ENCODE measurements around the gene SULT1C4. TPM values are rescaled to one million over a fixed set of nuclear protein-coding genes. Genes with fewer than 3 reads are reported as not detected.

SULT1C4 gene
- total RNA-seq, 1 donor from 2014 or later, result not detected

DNA sequence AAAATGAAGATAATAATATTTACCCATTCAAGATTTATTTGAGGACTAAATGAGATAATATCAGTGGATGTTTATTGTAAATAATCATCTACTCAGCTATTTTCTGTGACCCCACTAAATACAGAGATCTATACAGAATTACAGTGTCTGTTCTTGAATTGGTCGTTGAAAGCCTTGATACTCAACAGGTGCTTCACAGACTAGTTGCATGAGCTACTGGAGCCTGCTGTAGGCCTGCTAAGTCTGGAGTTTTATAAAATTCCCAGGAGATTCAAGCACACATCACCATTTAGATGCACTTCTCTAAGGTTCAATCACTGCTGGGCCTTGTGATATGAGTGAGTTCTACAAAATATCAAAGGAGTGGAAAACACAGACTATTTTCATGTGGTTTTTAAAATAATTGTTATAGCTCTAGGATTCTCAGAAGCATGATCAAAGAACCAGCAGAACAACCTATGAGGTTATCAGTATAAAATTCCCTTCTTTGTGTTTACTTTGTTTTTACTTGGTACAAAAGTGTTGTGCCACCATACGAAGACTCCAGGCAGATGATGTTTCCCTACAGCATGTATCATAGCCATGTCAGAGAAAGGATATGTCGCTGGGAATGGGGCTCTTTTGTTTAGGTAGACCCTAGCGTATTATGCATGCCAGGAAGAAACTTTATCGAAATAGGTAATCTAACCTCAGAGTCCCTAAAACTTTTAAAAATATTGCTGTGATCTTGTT lies 7.1 kb downstream of the SULT1C4 start:
- no peaks in the 10 kb centered on the region for H3K36me3 ChIP-seq (ENCODE audit: control insufficient read depth, insufficient read depth, low read length)
- peaks cover 1% of the 10 kb centered on the region for H3K27me3 ChIP-seq (ENCODE audit: control insufficient read depth, insufficient read depth, low read length)
- FAIRE-seq, result no peak
- TF ChIP-seq, protein P1, sequence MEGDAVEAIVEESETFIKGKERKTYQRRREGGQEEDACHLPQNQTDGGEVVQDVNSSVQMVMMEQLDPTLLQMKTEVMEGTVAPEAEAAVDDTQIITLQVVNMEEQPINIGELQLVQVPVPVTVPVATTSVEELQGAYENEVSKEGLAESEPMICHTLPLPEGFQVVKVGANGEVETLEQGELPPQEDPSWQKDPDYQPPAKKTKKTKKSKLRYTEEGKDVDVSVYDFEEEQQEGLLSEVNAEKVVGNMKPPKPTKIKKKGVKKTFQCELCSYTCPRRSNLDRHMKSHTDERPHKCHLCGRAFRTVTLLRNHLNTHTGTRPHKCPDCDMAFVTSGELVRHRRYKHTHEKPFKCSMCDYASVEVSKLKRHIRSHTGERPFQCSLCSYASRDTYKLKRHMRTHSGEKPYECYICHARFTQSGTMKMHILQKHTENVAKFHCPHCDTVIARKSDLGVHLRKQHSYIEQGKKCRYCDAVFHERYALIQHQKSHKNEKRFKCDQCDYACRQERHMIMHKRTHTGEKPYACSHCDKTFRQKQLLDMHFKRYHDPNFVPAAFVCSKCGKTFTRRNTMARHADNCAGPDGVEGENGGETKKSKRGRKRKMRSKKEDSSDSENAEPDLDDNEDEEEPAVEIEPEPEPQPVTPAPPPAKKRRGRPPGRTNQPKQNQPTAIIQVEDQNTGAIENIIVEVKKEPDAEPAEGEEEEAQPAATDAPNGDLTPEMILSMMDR (IDR thresholded peaks at IDR 0.05; ENCODE audit: insufficient read depth, low read length, severe bottlenecking), result no peak
- H3K4me3 ChIP-seq (ENCODE audit: low read depth, low read length), result no peak overlapping the region
- no peak for DNase-seq (ENCODE audit: low read depth)

DNA sequence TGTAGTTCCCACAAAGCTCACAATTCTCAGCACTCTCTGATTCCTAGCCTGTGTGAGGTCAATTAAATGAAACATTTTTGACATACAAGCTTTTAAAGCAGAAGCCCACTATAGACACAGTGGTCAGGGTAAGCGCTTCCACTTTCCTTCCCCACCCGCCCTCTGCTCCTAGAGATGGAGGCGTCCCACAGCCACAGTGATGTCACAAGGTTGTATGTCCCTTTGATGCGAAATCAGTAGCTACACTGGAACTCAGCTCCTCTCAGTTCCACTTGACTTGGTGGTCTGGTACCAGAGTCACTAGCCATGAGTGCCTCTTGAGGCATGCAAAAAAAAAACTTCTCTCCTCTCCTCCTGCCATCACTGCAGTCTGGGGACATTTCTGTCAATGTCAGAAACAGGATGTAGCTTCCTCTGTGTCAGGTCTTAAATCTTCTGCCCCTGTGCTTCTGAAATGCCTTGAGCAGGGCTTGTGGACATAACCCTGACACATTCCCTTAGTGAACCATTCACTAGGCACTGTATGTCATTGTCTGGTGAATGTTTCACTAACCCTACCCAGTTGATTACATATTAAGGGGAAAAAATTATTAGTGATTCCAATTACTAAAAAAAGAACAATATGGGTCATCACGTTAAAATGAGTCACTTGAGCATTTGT lies 7.8 kb downstream of the SULT1C4 start:
- TF ChIP-seq, protein P1 (IDR thresholded peaks at IDR 0.05; ENCODE audit: insufficient read depth, low read length, severe bottlenecking), result no peak
- no peak for DNase-seq (ENCODE audit: low read depth)
- H3K27me3 ChIP-seq (ENCODE audit: control insufficient read depth, insufficient read depth, low read length), result peaks cover 1% of the 10 kb centered on the region

DNA sequence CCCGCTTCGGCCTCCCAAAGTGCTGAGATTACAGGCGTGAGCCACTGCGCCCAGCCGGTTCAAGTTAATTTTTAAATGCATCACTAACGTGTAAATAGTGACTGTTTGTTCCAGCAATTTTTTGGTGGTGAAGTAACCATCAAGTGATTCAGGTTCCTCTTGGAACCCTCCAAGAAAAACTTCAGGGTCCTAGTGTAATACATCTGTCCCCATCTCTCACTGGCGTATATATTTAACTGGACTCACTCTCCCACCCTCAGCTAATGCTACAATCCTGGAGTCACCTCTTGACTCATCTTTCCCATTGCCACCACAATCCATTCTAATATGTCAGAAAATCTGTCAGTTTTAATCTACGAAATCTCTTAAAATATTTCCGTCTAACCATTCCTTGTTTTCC lies 10.3 kb downstream of the SULT1C4 start:
- FAIRE-seq (no peak), DNase-seq (ENCODE audit: low read depth) (no peak)
- TF ChIP-seq, protein P1 (IDR thresholded peaks at IDR 0.05; ENCODE audit: insufficient read depth, low read length, severe bottlenecking), result no peak
- Histone ChIP-seq H3K4me3 (ENCODE audit: low read depth, low read length) (no peak overlapping the region), H3K36me3 (ENCODE audit: control insufficient read depth, insufficient read depth, low read length) (no peaks in the 10 kb centered on the region), H3K27me3 (ENCODE audit: control insufficient read depth, insufficient read depth, low read length) (peaks cover 1% of the 10 kb centered on the region)

More for the DNA sequence above, 7.8 kb downstream of the SULT1C4 start:
- no peak for FAIRE-seq
- H3K36me3 ChIP-seq (ENCODE audit: control insufficient read depth, insufficient read depth, low read length), result no peaks in the 10 kb centered on the region
- H3K4me3 ChIP-seq (ENCODE audit: low read depth, low read length), result no peak overlapping the region

DNA sequence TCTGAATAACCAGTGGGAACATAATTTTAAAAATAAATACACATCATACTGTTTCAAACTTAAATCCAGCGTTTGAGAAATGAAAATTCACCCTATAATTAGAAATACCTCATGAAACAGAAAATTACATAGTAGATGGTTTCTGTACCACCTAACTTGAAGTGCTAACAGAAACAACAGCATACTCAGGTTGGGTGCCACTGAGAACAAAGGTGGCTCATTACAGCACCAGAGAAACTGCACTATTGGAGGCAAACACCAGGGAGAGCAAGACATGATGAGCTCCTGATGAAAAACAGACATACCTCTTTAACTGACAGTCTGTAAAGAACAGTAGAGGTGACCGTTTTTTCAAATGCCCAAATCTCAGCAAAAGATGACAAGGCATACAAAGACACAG lies 12.6 kb downstream of the SULT1C4 start:
- H3K27me3 ChIP-seq (ENCODE audit: control insufficient read depth, insufficient read depth, low read length), result peaks cover 1% of the 10 kb centered on the region
- no peaks in the 10 kb centered on the region for H3K36me3 ChIP-seq (ENCODE audit: control insufficient read depth, insufficient read depth, low read length)
- no peak overlapping the region for H3K4me3 ChIP-seq (ENCODE audit: low read depth, low read length)
- TF ChIP-seq, protein P1 (IDR thresholded peaks at IDR 0.05; ENCODE audit: insufficient read depth, low read length, severe bottlenecking), result no peak
- DNase-seq (ENCODE audit: low read depth) (no peak), FAIRE-seq (no peak)

DNA sequence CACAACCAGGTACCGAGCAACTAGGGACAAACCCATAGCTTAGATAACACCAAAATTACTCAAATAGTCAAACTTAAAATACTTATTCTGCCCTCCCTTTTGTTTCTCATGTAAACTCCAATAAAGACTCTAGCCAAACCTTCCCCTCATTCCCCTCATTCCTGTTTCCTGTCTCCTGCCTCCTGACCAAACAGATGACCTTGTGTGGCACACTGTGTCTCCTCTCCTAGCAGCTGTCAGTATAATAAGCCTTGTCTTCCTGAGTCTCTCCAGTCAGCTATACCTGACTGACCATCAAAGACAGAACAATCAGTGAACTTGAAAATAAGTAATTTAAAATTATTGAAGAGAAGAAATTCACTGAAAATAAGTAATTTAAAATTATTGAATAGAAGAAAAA lies 14.3 kb downstream of the SULT1C4 start:
- FAIRE-seq, result no peak
- no peak overlapping the region for H3K4me3 ChIP-seq (ENCODE audit: low read depth, low read length)
- no peaks in the 10 kb centered on the region for H3K36me3 ChIP-seq (ENCODE audit: control insufficient read depth, insufficient read depth, low read length)
- no peak for DNase-seq (ENCODE audit: low read depth)
- TF ChIP-seq, protein P1 (IDR thresholded peaks at IDR 0.05; ENCODE audit: insufficient read depth, low read length, severe bottlenecking), result no peak
- no peaks in the 10 kb centered on the region for H3K27me3 ChIP-seq (ENCODE audit: control insufficient read depth, insufficient read depth, low read length)
